ENCODE data around the gene CDSN.

The CDSN gene

DNA sequence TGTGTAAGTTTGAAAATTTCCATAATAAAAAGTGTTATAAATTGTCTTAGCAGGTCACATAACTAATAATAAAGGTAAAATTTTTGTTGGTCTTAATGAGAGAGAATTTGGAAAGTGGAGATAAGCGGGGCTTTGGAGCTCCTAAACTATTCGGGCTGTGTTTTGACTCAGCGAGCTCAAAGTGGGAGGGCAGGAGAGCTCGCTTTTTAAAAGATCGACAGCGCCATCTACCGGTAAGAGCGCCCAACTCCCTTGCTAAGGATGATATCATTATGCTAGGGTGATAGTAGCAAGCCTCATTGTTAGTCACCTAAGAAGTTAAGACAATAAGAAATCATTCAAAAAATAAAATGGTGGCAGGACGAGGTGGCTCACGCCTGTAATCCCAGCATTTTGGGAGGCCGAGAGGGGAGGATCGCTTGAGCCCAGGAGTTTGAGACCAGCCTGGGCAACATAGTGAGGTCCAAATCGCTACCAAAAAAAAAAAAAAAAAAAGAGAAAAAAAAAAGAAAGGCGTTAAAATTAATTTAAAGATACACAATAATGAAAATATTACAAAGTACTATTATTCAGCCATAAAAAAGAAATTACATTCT is 32.7 kb downstream of the CDSN start:
- Histone ChIP-seq H3K36me3 (ENCODE audit: low read depth) (no peaks in the 10 kb centered on the region), H3K27me3 (ENCODE audit: insufficient read depth, poor library complexity, severe bottlenecking) (no peaks in the 10 kb centered on the region), H3K4me1 (ENCODE audit: insufficient read depth, poor library complexity, severe bottlenecking) (peaks cover 12% of the 10 kb centered on the region), H3K27ac (ENCODE audit: poor library complexity, severe bottlenecking) (peak overlapping the region; percentile 73), H3K9me3 (ENCODE audit: severe bottlenecking) (no peaks in the 10 kb centered on the region), H3K4me3 (ENCODE audit: severe bottlenecking) (no peak overlapping the region)
- ATAC-seq (ENCODE audit: low read depth) (peak; percentile 96), DNase-seq (ENCODE audit: low spot score) (no peak)
- TF ChIP-seq, protein P1, sequence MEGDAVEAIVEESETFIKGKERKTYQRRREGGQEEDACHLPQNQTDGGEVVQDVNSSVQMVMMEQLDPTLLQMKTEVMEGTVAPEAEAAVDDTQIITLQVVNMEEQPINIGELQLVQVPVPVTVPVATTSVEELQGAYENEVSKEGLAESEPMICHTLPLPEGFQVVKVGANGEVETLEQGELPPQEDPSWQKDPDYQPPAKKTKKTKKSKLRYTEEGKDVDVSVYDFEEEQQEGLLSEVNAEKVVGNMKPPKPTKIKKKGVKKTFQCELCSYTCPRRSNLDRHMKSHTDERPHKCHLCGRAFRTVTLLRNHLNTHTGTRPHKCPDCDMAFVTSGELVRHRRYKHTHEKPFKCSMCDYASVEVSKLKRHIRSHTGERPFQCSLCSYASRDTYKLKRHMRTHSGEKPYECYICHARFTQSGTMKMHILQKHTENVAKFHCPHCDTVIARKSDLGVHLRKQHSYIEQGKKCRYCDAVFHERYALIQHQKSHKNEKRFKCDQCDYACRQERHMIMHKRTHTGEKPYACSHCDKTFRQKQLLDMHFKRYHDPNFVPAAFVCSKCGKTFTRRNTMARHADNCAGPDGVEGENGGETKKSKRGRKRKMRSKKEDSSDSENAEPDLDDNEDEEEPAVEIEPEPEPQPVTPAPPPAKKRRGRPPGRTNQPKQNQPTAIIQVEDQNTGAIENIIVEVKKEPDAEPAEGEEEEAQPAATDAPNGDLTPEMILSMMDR (IDR thresholded peaks at IDR 0.05; ENCODE audit: poor library complexity, severe bottlenecking): peak; percentile 84

- TF ChIP-seq, protein P1 (IDR thresholded peaks at IDR 0.05; ENCODE audit: poor library complexity, severe bottlenecking): no peak
- Histone ChIP-seq H3K9me3 (ENCODE audit: severe bottlenecking) (no peaks in the 10 kb centered on the region), H3K4me1 (ENCODE audit: insufficient read depth, poor library complexity, severe bottlenecking) (peaks cover 12% of the 10 kb centered on the region), H3K27ac (ENCODE audit: poor library complexity, severe bottlenecking) (peak overlapping the region; percentile 73), H3K4me3 (ENCODE audit: severe bottlenecking) (no peak overlapping the region), H3K27me3 (ENCODE audit: insufficient read depth, poor library complexity, severe bottlenecking) (no peaks in the 10 kb centered on the region), H3K36me3 (ENCODE audit: low read depth) (no peaks in the 10 kb centered on the region)
- DNase-seq (ENCODE audit: low spot score): no peak
- peak; percentile 61 for ATAC-seq (ENCODE audit: low read depth)
These were observed 33.3 kb downstream of the CDSN start for GRCh38 chr6:31086788-31087440.

GRCh38 chr6:31083742-31084354 is 36.4 kb downstream of the CDSN start:
- Histone ChIP-seq H3K4me1 (ENCODE audit: insufficient read depth, poor library complexity, severe bottlenecking) (peaks cover 12% of the 10 kb centered on the region), H3K9me3 (ENCODE audit: severe bottlenecking) (no peaks in the 10 kb centered on the region), H3K4me3 (ENCODE audit: severe bottlenecking) (no peak overlapping the region), H3K27me3 (ENCODE audit: insufficient read depth, poor library complexity, severe bottlenecking) (no peaks in the 10 kb centered on the region), H3K27ac (ENCODE audit: poor library complexity, severe bottlenecking) (no peak overlapping the region), H3K36me3 (ENCODE audit: low read depth) (no peaks in the 10 kb centered on the region)
- TF ChIP-seq, protein P1 (IDR thresholded peaks at IDR 0.05; ENCODE audit: poor library complexity, severe bottlenecking): no peak
- no peak for ATAC-seq (ENCODE audit: low read depth)
- DNase-seq (ENCODE audit: low spot score): no peak

DNA sequence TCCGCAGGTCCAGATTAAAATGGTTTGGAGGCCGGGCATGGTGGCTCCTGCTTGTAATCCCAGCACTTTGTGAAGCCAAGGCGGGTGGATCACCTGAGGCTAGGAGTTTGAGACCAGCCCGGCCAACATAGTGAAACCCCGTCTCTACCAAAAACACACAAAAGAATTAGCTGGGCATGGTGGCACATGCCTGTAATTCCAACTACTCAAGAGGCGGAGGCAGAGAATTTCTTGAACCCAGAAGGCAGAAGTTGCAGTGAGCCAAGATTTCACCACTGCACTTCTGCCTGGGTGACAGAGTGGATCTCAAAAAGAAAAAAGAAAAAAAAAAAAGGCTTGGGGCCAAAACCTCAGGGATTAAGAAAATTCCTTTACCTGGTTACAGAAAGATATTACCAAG is 38.4 kb downstream of the CDSN start:
- no peak for ATAC-seq (ENCODE audit: low read depth)
- no peak overlapping the region for H3K27ac ChIP-seq (ENCODE audit: poor library complexity, severe bottlenecking)
- no peaks in the 10 kb centered on the region for H3K36me3 ChIP-seq (ENCODE audit: low read depth)
- no peak for DNase-seq (ENCODE audit: low spot score)
- TF ChIP-seq, protein P1 (IDR thresholded peaks at IDR 0.05; ENCODE audit: poor library complexity, severe bottlenecking): no peak
- no peaks in the 10 kb centered on the region for H3K9me3 ChIP-seq (ENCODE audit: severe bottlenecking)
- no peaks in the 10 kb centered on the region for H3K27me3 ChIP-seq (ENCODE audit: insufficient read depth, poor library complexity, severe bottlenecking)
- no peak overlapping the region for H3K4me3 ChIP-seq (ENCODE audit: severe bottlenecking)
- H3K4me1 ChIP-seq (ENCODE audit: insufficient read depth, poor library complexity, severe bottlenecking): peaks cover 5% of the 10 kb centered on the region
